Measurements from ENCODE around the gene KIAA0319L. TPM values are rescaled to one million over a fixed set of nuclear protein-coding genes. Genes with fewer than 3 reads are reported as not detected.

Gene KIAA0319L
- total and polyA plus RNA-seq, 2 experiments from 2014 or later: 27.2 to 75.1 TPM

- TF ChIP-seq, protein P1, sequence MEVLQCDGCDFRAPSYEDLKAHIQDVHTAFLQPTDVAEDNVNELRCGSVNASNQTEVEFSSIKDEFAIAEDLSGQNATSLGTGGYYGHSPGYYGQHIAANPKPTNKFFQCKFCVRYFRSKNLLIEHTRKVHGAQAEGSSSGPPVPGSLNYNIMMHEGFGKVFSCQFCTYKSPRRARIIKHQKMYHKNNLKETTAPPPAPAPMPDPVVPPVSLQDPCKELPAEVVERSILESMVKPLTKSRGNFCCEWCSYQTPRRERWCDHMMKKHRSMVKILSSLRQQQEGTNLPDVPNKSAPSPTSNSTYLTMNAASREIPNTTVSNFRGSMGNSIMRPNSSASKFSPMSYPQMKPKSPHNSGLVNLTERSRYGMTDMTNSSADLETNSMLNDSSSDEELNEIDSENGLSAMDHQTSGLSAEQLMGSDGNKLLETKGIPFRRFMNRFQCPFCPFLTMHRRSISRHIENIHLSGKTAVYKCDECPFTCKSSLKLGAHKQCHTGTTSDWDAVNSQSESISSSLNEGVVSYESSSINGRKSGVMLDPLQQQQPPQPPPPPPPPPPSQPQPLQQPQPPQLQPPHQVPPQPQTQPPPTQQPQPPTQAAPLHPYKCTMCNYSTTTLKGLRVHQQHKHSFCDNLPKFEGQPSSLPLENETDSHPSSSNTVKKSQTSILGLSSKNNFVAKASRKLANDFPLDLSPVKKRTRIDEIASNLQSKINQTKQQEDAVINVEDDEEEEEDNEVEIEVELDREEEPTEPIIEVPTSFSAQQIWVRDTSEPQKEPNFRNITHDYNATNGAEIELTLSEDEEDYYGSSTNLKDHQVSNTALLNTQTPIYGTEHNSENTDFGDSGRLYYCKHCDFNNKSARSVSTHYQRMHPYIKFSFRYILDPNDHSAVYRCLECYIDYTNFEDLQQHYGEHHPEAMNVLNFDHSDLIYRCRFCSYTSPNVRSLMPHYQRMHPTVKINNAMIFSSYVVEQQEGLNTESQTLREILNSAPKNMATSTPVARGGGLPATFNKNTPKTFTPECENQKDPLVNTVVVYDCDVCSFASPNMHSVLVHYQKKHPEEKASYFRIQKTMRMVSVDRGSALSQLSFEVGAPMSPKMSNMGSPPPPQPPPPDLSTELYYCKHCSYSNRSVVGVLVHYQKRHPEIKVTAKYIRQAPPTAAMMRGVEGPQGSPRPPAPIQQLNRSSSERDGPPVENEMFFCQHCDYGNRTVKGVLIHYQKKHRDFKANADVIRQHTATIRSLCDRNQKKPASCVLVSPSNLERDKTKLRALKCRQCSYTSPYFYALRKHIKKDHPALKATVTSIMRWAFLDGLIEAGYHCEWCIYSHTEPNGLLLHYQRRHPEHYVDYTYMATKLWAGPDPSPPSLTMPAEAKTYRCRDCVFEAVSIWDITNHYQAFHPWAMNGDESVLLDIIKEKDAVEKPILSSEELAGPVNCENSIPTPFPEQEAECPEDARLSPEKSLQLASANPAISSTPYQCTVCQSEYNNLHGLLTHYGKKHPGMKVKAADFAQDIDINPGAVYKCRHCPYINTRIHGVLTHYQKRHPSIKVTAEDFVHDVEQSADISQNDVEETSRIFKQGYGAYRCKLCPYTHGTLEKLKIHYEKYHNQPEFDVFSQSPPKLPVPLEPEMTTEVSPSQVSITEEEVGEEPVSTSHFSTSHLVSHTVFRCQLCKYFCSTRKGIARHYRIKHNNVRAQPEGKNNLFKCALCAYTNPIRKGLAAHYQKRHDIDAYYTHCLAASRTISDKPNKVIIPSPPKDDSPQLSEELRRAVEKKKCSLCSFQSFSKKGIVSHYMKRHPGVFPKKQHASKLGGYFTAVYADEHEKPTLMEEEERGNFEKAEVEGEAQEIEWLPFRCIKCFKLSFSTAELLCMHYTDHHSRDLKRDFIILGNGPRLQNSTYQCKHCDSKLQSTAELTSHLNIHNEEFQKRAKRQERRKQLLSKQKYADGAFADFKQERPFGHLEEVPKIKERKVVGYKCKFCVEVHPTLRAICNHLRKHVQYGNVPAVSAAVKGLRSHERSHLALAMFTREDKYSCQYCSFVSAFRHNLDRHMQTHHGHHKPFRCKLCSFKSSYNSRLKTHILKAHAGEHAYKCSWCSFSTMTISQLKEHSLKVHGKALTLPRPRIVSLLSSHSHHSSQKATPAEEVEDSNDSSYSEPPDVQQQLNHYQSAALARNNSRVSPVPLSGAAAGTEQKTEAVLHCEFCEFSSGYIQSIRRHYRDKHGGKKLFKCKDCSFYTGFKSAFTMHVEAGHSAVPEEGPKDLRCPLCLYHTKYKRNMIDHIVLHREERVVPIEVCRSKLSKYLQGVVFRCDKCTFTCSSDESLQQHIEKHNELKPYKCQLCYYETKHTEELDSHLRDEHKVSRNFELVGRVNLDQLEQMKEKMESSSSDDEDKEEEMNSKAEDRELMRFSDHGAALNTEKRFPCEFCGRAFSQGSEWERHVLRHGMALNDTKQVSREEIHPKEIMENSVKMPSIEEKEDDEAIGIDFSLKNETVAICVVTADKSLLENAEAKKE (CRISPR knock-in tag; IDR thresholded peaks at IDR 0.05): no peak
- TF ChIP-seq CREB1 (CRISPR knock-in tag; IDR thresholded peaks at IDR 0.05; ENCODE audit: low read depth) (no peak), ZNF114 (CRISPR knock-in tag; IDR thresholded peaks at IDR 0.05) (no peak), EZH2phosphoT487 (IDR thresholded peaks at IDR 0.05; ENCODE audit: unreplicated experiment) (no peak), POLR2AphosphoS5 (IDR thresholded peaks at IDR 0.05; ENCODE audit: low read depth) (no peak), NANOG (IDR thresholded peaks at IDR 0.05; ENCODE audit: borderline replicate concordance) (no peak)
- TF ChIP-seq, protein P2, sequence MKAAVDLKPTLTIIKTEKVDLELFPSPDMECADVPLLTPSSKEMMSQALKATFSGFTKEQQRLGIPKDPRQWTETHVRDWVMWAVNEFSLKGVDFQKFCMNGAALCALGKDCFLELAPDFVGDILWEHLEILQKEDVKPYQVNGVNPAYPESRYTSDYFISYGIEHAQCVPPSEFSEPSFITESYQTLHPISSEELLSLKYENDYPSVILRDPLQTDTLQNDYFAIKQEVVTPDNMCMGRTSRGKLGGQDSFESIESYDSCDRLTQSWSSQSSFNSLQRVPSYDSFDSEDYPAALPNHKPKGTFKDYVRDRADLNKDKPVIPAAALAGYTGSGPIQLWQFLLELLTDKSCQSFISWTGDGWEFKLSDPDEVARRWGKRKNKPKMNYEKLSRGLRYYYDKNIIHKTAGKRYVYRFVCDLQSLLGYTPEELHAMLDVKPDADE (IDR thresholded peaks at IDR 0.05): no peak
- TF ChIP-seq, protein P3, sequence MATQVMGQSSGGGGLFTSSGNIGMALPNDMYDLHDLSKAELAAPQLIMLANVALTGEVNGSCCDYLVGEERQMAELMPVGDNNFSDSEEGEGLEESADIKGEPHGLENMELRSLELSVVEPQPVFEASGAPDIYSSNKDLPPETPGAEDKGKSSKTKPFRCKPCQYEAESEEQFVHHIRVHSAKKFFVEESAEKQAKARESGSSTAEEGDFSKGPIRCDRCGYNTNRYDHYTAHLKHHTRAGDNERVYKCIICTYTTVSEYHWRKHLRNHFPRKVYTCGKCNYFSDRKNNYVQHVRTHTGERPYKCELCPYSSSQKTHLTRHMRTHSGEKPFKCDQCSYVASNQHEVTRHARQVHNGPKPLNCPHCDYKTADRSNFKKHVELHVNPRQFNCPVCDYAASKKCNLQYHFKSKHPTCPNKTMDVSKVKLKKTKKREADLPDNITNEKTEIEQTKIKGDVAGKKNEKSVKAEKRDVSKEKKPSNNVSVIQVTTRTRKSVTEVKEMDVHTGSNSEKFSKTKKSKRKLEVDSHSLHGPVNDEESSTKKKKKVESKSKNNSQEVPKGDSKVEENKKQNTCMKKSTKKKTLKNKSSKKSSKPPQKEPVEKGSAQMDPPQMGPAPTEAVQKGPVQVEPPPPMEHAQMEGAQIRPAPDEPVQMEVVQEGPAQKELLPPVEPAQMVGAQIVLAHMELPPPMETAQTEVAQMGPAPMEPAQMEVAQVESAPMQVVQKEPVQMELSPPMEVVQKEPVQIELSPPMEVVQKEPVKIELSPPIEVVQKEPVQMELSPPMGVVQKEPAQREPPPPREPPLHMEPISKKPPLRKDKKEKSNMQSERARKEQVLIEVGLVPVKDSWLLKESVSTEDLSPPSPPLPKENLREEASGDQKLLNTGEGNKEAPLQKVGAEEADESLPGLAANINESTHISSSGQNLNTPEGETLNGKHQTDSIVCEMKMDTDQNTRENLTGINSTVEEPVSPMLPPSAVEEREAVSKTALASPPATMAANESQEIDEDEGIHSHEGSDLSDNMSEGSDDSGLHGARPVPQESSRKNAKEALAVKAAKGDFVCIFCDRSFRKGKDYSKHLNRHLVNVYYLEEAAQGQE (IDR thresholded peaks at IDR 0.05; ENCODE audit: unreplicated experiment): no peak
Measured at GRCh38 chr1:35441926-35442579, 115.2 kb downstream of the KIAA0319L start (continued).

Data from GM23338 (cell line).